T-helper 1 cell treated with Interleukin-12 subunit alpha and Interleukin-12 subunit beta and Interleukin-4 antibody, amounts not matched to agents 30 μg/mL and 1 μg/mL, for 36 hours (primary cell): ENCODE measurements around the gene ITPRIP.

Experiments used
- H3K27ac Mint-ChIP-seq: one replicate; pipeline ENCODE4 v1.8.0; 2021; ENCODE audit warnings: mild to moderate bottlenecking, mixed read lengths
- H3K27me3 Mint-ChIP-seq: one replicate; pipeline ENCODE4 v1.8.0; 2021; ENCODE audit warnings: low read depth, mixed read lengths
- H3K36me3 Mint-ChIP-seq: one replicate; pipeline ENCODE4 v1.8.0; 2021; ENCODE audit warnings: low read depth, mixed read lengths
- H3K4me1 Mint-ChIP-seq: one replicate; pipeline ENCODE4 v1.8.0; 2021; ENCODE audit warnings: low read depth, mixed read lengths
- H3K4me3 Mint-ChIP-seq: one replicate; pipeline ENCODE4 v1.8.0; 2021; ENCODE audit warnings: mild to moderate bottlenecking, moderate library complexity, mixed read lengths
- H3K9me3 Mint-ChIP-seq: one replicate; pipeline ENCODE4 v1.8.0; 2021; ENCODE audit warnings: mixed read lengths

The ITPRIP gene

DNA sequence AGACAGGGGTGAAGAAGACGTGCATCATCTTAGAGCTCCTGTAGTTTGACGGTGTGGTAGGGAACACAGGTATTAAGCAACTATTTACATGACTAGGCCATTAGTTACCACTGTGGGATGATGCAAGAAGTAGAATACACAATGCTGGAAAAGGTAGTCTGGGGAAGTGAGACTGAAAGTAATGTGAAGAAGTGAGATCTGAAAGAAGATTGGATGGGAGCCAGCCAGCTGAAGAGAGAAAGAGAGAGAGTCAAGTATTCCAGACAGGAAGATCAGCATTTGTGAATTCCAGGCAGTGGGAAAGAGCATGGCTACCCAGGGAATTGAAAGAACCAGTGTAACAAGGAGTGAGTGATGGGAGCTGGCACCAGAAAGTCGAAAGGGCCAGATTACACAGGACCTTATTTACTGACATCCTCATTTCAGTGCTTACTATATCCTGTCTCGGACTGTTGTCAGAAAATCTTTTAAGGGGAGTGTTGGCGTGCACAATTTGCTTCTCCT, 11.4 kb upstream of the ITPRIP start:
- peaks cover 5% of the 10 kb centered on the region for H3K36me3 Mint-ChIP-seq
- no peaks in the 10 kb centered on the region for H3K27me3 Mint-ChIP-seq
- peaks cover 32% of the 10 kb centered on the region for H3K4me1 Mint-ChIP-seq
- H3K4me3 Mint-ChIP-seq = no peak overlapping the region
- peaks cover 9% of the 10 kb centered on the region for H3K9me3 Mint-ChIP-seq
- no peak overlapping the region for H3K27ac Mint-ChIP-seq

- Mint-ChIP-seq H3K27me3 (no peaks in the 10 kb centered on the region), H3K36me3 (peaks cover 5% of the 10 kb centered on the region), H3K27ac (no peak overlapping the region), H3K4me3 (no peak overlapping the region), H3K9me3 (peaks cover 9% of the 10 kb centered on the region), H3K4me1 (peaks cover 32% of the 10 kb centered on the region)
These were observed 10.3 kb upstream of the ITPRIP start for GRCh38 chr10:104348601-104349000.

- peaks cover 9% of the 10 kb centered on the region for H3K9me3 Mint-ChIP-seq
- peaks cover 5% of the 10 kb centered on the region for H3K36me3 Mint-ChIP-seq
- H3K27me3 Mint-ChIP-seq = no peaks in the 10 kb centered on the region
- H3K4me3 Mint-ChIP-seq = no peak overlapping the region
- no peak overlapping the region for H3K27ac Mint-ChIP-seq
- peaks cover 27% of the 10 kb centered on the region for H3K4me1 Mint-ChIP-seq
These were observed 9.2 kb upstream of the ITPRIP start for GRCh38 chr10:104347295-104348045.

DNA sequence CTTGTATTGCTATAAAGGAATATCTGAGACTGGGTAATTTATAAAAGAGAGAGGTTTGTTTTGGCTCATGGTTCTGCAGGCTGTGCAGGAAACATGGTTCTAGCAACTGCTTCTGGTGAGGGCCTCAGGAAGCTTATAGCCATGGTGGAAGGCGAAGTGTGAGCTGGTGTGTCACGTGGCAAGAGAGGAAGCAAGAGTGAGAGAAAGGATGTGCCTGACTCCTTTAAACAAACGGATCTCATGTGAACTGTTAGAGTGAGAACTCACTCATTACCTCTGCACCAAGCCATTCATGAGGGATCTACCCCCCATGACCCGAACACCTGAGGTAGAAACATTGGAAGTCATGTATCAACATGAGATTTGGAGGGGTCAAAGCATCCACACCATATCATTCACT, 7.7 kb upstream of the ITPRIP start:
- no peak overlapping the region for H3K4me3 Mint-ChIP-seq
- peaks cover 5% of the 10 kb centered on the region for H3K36me3 Mint-ChIP-seq
- H3K9me3 Mint-ChIP-seq = peaks cover 9% of the 10 kb centered on the region
- peaks cover 12% of the 10 kb centered on the region for H3K4me1 Mint-ChIP-seq
- no peaks in the 10 kb centered on the region for H3K27me3 Mint-ChIP-seq
- no peak overlapping the region for H3K27ac Mint-ChIP-seq

GRCh38 chr10:104345515-104345914, 7.2 kb upstream of the ITPRIP start:
- Mint-ChIP-seq H3K27me3 (no peaks in the 10 kb centered on the region), H3K4me3 (no peak overlapping the region), H3K36me3 (peaks cover 5% of the 10 kb centered on the region), H3K27ac (no peak overlapping the region), H3K9me3 (peaks cover 9% of the 10 kb centered on the region), H3K4me1 (peaks cover 12% of the 10 kb centered on the region)

- Mint-ChIP-seq H3K4me3 (no peak overlapping the region), H3K4me1 (peaks cover 21% of the 10 kb centered on the region), H3K36me3 (peaks cover 6% of the 10 kb centered on the region), H3K27me3 (peaks cover 4% of the 10 kb centered on the region), H3K27ac (no peak overlapping the region), H3K9me3 (peaks cover 9% of the 10 kb centered on the region)
These were observed 6.0 kb upstream of the ITPRIP start for GRCh38 chr10:104344219-104344618.

GRCh38 chr10:104342941-104343411, 4.7 kb upstream of the ITPRIP start:
- H3K9me3 Mint-ChIP-seq = peaks cover 9% of the 10 kb centered on the region
- no peak overlapping the region for H3K27ac Mint-ChIP-seq
- peaks cover 27% of the 10 kb centered on the region for H3K4me1 Mint-ChIP-seq
- H3K36me3 Mint-ChIP-seq = peaks cover 6% of the 10 kb centered on the region
- H3K27me3 Mint-ChIP-seq = peaks cover 4% of the 10 kb centered on the region
- H3K4me3 Mint-ChIP-seq = no peak overlapping the region

GRCh38 chr10:104340641-104341040, 2.4 kb upstream of the ITPRIP start:
- no peak overlapping the region for H3K4me3 Mint-ChIP-seq
- H3K27ac Mint-ChIP-seq = no peak overlapping the region
- H3K9me3 Mint-ChIP-seq = peaks cover 5% of the 10 kb centered on the region
- peaks cover 5% of the 10 kb centered on the region for H3K36me3 Mint-ChIP-seq
- peaks cover 4% of the 10 kb centered on the region for H3K27me3 Mint-ChIP-seq
- peaks cover 32% of the 10 kb centered on the region for H3K4me1 Mint-ChIP-seq

DNA sequence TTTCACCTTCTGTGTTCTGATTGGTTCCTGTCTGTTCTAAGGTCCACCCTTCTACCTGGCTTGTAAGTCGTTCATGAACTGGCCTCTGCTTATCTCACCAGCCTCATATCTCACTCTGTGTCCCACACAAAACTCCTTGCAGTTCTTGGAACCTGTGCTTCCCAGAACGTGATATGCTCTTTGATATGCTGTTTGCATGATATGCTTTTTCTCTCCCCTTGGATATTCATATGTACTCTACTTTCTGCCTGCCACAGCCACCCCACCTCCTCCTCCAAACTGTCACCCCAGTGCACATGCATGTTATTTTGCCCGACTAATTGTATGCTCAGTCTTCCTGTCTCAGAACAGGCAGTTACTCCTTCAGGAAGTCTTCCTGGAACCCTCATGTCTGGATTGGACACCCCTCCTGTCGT, 1.9 kb upstream of the ITPRIP start:
- Mint-ChIP-seq H3K9me3 (no peaks in the 10 kb centered on the region), H3K27me3 (peaks cover 4% of the 10 kb centered on the region), H3K27ac (peak overlapping the region; percentile 47), H3K4me3 (peak overlapping the region; percentile 55), H3K36me3 (peaks cover 3% of the 10 kb centered on the region), H3K4me1 (peaks cover 32% of the 10 kb centered on the region)

- Mint-ChIP-seq H3K4me3 (peak overlapping the region; percentile 96), H3K27ac (peak overlapping the region; percentile 97), H3K27me3 (peaks cover 4% of the 10 kb centered on the region), H3K36me3 (peaks cover 3% of the 10 kb centered on the region), H3K9me3 (no peaks in the 10 kb centered on the region), H3K4me1 (peaks cover 34% of the 10 kb centered on the region)
These were observed 1.3 kb upstream of the ITPRIP start for GRCh38 chr10:104339469-104340110.

DNA sequence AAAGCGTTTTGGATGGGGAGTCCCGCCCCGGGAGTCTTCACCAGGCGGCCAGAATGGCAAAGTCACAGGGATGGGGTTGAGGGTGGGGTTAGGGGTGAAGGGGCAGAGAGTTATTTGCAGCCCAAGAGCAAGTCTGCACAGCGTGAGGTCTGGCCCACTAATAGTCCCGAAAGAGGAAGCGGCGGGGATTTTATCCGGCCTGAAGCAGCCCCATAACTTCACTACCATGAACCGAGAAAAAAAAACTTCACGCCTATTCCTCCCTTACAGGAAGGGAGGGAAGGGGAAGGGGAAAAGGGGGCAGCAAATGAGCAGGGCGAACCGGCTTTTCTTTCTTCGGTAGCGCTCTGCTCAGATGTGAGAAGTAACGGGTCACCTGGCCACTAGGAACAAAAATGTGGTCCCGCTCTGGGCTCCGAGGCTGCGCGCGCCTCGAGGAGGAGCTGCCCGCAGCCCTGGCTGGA, 712 bp downstream of the ITPRIP start:
- Mint-ChIP-seq H3K9me3 (no peaks in the 10 kb centered on the region), H3K4me1 (peaks cover 49% of the 10 kb centered on the region), H3K4me3 (peak overlapping the region; percentile 96), H3K27ac (peak overlapping the region; percentile 89), H3K36me3 (peaks cover 8% of the 10 kb centered on the region), H3K27me3 (peaks cover 4% of the 10 kb centered on the region)

GRCh38 chr10:104336821-104337467, 1.3 kb downstream of the ITPRIP start:
- H3K9me3 Mint-ChIP-seq = no peaks in the 10 kb centered on the region
- peaks cover 49% of the 10 kb centered on the region for H3K4me1 Mint-ChIP-seq
- H3K4me3 Mint-ChIP-seq = peak overlapping the region; percentile 96
- H3K36me3 Mint-ChIP-seq = peaks cover 8% of the 10 kb centered on the region
- peak overlapping the region; percentile 89 for H3K27ac Mint-ChIP-seq
- H3K27me3 Mint-ChIP-seq = peaks cover 4% of the 10 kb centered on the region

GRCh38 chr10:104334965-104335650, 3.2 kb downstream of the ITPRIP start:
- H3K27me3 Mint-ChIP-seq = peaks cover under 1% of the 10 kb centered on the region
- no peaks in the 10 kb centered on the region for H3K9me3 Mint-ChIP-seq
- H3K27ac Mint-ChIP-seq = peak overlapping the region; percentile 7
- H3K4me3 Mint-ChIP-seq = no peak overlapping the region
- H3K4me1 Mint-ChIP-seq = peaks cover 63% of the 10 kb centered on the region
- H3K36me3 Mint-ChIP-seq = peaks cover 8% of the 10 kb centered on the region

DNA sequence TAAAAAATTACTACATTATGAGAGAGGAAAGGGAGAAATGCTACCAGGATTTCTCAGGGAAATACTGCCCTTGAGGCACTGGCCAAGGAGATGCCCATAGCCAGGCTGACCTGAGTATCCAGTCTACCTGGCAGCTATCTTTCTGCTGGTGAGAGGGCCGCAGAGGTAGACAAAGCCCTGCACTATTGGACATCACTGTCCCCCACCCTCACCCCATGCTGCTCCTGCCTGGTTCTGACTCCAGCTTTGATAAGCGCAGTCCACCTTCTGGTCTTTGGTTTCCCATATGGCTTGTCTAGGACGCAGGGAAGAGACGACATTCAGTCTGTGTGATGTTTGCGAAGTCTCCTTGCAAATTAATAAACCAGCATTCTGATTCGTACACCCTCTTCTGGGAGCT, 3.7 kb downstream of the ITPRIP start:
- Mint-ChIP-seq H3K4me3 (no peak overlapping the region), H3K27me3 (no peaks in the 10 kb centered on the region), H3K36me3 (peaks cover 7% of the 10 kb centered on the region), H3K4me1 (peaks cover 65% of the 10 kb centered on the region), H3K9me3 (no peaks in the 10 kb centered on the region), H3K27ac (no peak overlapping the region)
